ENCODE data around the gene SLC9A9.
A peak's percentile ranks its signal among the peaks of the same experiment; 100 is the strongest.

SLC9A9 gene

GRCh38 chr3:143850877-143851276, 2.6 kb upstream of the SLC9A9 start:
- Histone ChIP-seq H3K36me3 (replicated peaks) (no peaks in the 10 kb centered on the region), H3K27me3 (replicated peaks) (no peaks in the 10 kb centered on the region), H3K27ac (no peak overlapping the region), H3K4me3 (ENCODE audit: low read depth, low read length) (no peak overlapping the region)
- in situ Hi-C loops (cut with HindIII; ENCODE audit: low pct_ligation_motif_present, low sequenced_read_pairs): no loop called here
- no peak for DNase-seq
- TF ChIP-seq CTCF (IDR thresholded peaks at IDR 0.05; ENCODE audit: low read depth, low read length, missing control alignments): no peak

- H3K27me3 ChIP-seq (replicated peaks): no peaks in the 10 kb centered on the region
- H3K36me3 ChIP-seq (replicated peaks): no peaks in the 10 kb centered on the region
- no peak for TF ChIP-seq CTCF (IDR thresholded peaks at IDR 0.05; ENCODE audit: low read depth, low read length, missing control alignments)
- DNase-seq: peak; percentile 62
- H3K27ac ChIP-seq: no peak overlapping the region
- in situ Hi-C loops (cut with HindIII; ENCODE audit: low pct_ligation_motif_present, low sequenced_read_pairs): no loop called here
- no peak overlapping the region for H3K4me3 ChIP-seq (ENCODE audit: low read depth, low read length)
Observed at GRCh38 chr3:143849854-143850549, 1.7 kb upstream of the SLC9A9 start.

- H3K4me3 ChIP-seq (ENCODE audit: low read depth, low read length): no peak overlapping the region
Observed at GRCh38 chr3:143848704-143849103, 436 bp upstream of the SLC9A9 start.

GRCh38 chr3:143843587-143843986, 4.7 kb downstream of the SLC9A9 start:
- Histone ChIP-seq H3K27ac (no peak overlapping the region), H3K36me3 (replicated peaks) (no peaks in the 10 kb centered on the region), H3K27me3 (replicated peaks) (no peaks in the 10 kb centered on the region), H3K4me3 (ENCODE audit: low read depth, low read length) (no peak overlapping the region)
- TF ChIP-seq CTCF (IDR thresholded peaks at IDR 0.05; ENCODE audit: low read depth, low read length, missing control alignments): no peak
- DNase-seq: no peak
- in situ Hi-C loops (cut with HindIII; ENCODE audit: low pct_ligation_motif_present, low sequenced_read_pairs): no loop called here

More at GRCh38 chr3:143848704-143849103, 436 bp upstream of the SLC9A9 start:
- Histone ChIP-seq H3K36me3 (replicated peaks) (no peaks in the 10 kb centered on the region), H3K27me3 (replicated peaks) (no peaks in the 10 kb centered on the region), H3K27ac (no peak overlapping the region)
- DNase-seq: no peak
- in situ Hi-C loops (cut with HindIII; ENCODE audit: low pct_ligation_motif_present, low sequenced_read_pairs): no loop called here
- no peak for TF ChIP-seq CTCF (IDR thresholded peaks at IDR 0.05; ENCODE audit: low read depth, low read length, missing control alignments)

- DNase-seq: no peak
- Histone ChIP-seq H3K36me3 (replicated peaks) (no peaks in the 10 kb centered on the region), H3K27ac (no peak overlapping the region), H3K4me3 (ENCODE audit: low read depth, low read length) (no peak overlapping the region), H3K27me3 (replicated peaks) (no peaks in the 10 kb centered on the region)
- in situ Hi-C loops (cut with HindIII; ENCODE audit: low pct_ligation_motif_present, low sequenced_read_pairs): no loop called here
- no peak for TF ChIP-seq CTCF (IDR thresholded peaks at IDR 0.05; ENCODE audit: low read depth, low read length, missing control alignments)
Observed at GRCh38 chr3:143840636-143841035, 7.6 kb downstream of the SLC9A9 start.

- no peak overlapping the region for H3K4me3 ChIP-seq (ENCODE audit: low read depth, low read length)
- no peaks in the 10 kb centered on the region for H3K36me3 ChIP-seq (replicated peaks)
- no peak for DNase-seq
Observed at GRCh38 chr3:143839980-143840379, 8.3 kb downstream of the SLC9A9 start.

More at GRCh38 chr3:143839980-143840379, 8.3 kb downstream of the SLC9A9 start:
- Histone ChIP-seq H3K27me3 (replicated peaks) (no peaks in the 10 kb centered on the region), H3K27ac (no peak overlapping the region)
- TF ChIP-seq CTCF (IDR thresholded peaks at IDR 0.05; ENCODE audit: low read depth, low read length, missing control alignments): no peak
- in situ Hi-C loops (cut with HindIII; ENCODE audit: low pct_ligation_motif_present, low sequenced_read_pairs): no loop called here
